ENCODE measurements around the gene TMEM45A.
"Not testable (repeated sequence)": the region's sequence is repeated elsewhere in the genome, so short reads cannot be mapped to it uniquely, and the experiment has no call there.

The TMEM45A gene

DNA sequence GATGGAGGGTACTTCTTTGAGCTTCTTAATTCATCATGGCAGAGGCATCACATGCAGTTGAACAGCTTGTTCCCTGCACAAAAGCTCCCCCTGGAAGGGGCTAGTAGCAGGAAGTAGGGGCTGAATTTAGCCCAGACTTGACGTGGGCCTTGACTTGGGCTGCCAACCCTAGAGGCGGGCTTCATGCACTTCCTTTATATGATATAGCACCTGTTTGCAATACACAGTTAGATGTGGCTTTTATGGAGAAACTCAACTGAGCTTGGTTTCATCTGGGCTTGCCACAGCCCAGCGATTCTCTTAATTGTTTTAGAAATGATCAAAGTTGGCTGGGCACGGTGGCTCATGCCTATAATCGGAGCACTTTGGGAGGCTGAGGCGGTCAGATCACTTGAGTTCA is 83.3 kb downstream of the TMEM45A start:
- DNase-seq (ENCODE audit: low read depth in 2 of 2) = no peak

DNA sequence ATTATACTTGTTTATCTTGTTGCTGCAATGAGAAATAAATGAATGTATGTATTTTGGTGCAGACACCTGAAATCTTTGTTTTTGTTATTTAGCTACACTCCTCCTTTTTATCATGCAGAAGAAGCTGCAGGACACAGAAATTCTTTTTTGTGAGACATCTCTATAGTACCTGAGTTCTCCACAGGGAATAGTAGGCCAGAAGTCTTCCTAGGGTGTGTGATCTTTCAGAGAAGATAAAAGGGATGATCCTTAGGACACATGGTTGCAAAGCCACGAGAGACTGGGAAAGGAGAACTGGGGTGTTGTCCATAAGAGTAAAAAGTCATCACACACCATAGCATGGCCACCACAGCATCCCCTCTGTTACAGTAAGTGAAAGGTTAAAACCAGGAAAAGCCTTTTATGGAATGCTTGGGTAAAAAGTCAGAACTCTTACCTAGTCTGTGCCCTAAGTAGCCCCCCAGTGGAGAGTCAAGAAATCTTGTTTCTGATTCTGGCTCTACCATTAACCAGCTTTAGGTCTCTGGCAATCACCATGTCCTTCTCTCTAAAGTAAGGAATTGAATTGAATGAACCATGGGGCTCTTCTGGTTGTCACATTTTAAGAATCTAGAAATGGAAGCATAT is 85.1 kb downstream of the TMEM45A start:
- no peak for DNase-seq (ENCODE audit: low read depth in 2 of 2)

GRCh38 chr3:100578646-100579045 is 86.2 kb downstream of the TMEM45A start:
- DNase-seq (ENCODE audit: low read depth in 2 of 2) = no peak

DNA sequence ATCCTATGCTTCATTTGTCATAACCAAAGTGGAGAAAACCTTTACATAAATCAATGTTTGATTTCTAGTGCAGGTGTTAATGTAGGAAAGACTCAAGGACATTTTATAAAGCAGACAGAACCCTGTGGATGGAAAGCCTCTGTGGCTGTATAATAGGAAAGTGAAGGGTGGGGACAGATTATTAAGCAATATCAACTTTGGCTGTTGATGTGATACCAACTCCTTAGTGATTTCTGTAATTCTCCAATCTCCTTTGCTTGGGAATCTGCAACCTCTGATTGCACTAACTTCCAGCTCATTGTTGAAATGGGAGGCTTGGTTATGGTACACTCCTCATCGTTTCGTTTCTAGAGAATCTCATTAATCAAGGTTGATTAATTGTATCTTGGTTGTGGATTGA is 87.7 kb downstream of the TMEM45A start:
- no peak for DNase-seq (ENCODE audit: low read depth in 2 of 2)

GRCh38 chr3:100581650-100582049 is 89.2 kb downstream of the TMEM45A start:
- no peak for DNase-seq (ENCODE audit: low read depth in 2 of 2)

DNA sequence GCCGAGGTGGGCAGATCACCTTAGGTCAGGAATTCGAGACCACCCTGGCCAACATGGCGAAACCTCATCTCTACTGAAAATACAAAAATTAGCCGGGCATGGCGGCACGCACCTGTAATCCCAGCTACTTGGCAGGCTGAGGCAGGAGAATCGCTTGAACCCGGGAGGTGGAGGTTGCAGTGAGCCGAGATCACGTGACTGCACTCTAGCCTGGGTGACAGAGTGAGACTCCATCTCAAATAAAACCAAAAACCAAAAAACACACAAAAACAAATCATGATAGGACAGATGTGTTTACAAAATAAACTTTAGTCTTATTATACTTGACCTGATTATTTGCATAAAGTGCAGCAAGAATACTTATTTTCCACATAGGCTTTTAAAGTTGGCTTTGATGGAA is 89.7 kb downstream of the TMEM45A start:
- DNase-seq (ENCODE audit: low read depth in 2 of 2) = not testable (repeated sequence)

GRCh38 chr3:100584101-100584660 is 91.8 kb downstream of the TMEM45A start:
- DNase-seq (ENCODE audit: low read depth in 2 of 2) = no peak

GRCh38 chr3:100586832-100587231 is 94.4 kb downstream of the TMEM45A start:
- DNase-seq (ENCODE audit: low read depth in 2 of 2) = no peak

- no peak for DNase-seq (ENCODE audit: low read depth in 2 of 2)
Observed at GRCh38 chr3:100588251-100588650, 95.8 kb downstream of the TMEM45A start.

GRCh38 chr3:100590114-100590839 is 97.9 kb downstream of the TMEM45A start:
- peak in 1 of 2 donors; percentile 26 for DNase-seq (ENCODE audit: low read depth in 2 of 2)

DNA sequence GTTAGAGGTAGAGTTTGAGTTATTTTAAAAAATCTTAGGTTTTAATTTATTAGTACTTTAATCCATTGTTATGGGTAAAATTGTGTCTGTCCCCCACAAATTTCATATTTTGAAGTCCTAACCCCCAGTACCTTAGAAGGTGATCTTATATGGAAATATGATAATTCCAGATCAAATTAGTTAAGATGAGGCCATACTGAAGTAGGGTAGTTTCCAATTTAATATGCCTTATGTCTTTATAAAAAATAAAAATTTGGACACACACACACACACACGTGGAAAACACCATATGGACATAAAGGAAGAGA is 98.4 kb downstream of the TMEM45A start:
- no peak for DNase-seq (ENCODE audit: low read depth in 2 of 2)

- no peak for DNase-seq (ENCODE audit: low read depth in 2 of 2)
Observed at GRCh38 chr3:100591411-100591810, 99.0 kb downstream of the TMEM45A start.

GRCh38 chr3:100600181-100601042 is 108.0 kb downstream of the TMEM45A start:
- DNase-seq (ENCODE audit: low read depth in 2 of 2) = no peak

DNA sequence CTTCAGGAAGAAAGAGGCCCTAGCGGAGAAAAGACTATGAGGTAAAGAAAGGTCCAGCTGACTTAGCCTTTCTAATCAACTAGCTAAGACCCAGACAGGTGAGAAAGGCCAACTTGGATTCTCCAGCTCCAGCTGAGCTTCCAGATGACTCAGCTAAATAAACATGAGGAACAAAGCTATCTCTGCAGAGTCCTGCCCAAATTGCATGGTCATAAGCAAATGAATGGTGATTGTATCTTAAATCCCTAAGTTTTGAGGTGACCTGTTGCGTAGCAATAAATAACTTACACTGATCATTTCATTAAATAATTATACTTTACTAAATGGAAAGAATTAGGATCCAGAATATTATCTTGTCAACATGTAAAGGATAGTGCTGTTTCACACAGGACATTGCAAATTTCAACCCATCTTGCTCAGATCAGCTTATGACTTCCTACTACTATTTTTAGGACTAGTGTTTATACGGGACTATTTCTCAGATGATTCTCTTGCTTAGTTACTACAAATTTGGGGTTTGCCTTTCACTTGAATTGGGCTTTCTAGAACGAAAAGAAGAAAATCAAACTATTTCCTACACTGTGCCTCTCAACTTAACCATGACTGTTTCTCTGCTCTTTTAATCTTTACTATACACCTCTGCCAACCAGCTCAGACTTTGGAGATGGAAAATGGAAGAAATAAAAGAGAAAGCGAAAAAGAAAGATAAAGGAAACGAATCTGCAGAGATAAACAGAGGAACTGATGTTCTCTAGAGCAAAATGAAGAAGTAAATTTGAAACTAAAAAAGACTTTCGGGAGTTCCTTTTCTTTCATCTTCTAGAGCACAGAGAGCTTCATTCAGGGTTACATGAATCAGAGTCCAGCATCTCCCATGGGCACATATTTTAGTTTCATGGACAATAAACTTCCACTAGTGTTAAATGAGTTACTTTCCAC is 110.4 kb downstream of the TMEM45A start:
- no peak for DNase-seq (ENCODE audit: low read depth in 2 of 2)

GRCh38 chr3:100603469-100603868 is 111.0 kb downstream of the TMEM45A start:
- DNase-seq (ENCODE audit: low read depth in 2 of 2) = no peak

- DNase-seq (ENCODE audit: low read depth in 2 of 2) = no peak
Observed at GRCh38 chr3:100605358-100605757, 112.9 kb downstream of the TMEM45A start.

DNA sequence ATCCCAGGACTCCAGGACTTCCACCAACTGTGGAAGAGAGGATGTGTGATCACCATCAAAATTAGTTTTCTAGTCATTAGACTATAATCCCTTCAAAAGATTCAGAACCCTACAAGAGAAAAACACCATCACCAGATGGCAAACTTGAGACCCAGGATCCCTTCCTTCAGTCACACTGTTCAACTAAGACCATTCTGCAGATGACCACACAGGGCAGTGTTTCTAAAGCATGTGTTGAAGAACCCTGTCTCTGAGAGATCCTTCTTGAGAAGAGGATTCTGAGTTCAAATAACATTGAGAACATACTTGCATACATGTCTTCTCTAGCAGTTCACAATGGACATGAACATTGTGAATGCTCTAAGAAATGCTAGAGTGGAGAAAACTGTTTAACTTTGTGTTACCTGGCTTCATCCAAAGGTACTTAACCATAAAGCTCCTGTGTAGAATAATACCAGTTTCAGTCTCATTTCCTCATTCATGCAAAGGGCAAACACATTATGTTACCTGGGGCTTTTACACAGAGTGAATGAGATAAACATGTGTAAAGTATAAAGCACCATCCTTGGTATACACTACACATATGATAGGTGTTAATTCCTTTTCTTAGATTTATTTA is 114.6 kb downstream of the TMEM45A start:
- no peak for DNase-seq (ENCODE audit: low read depth in 2 of 2)

GRCh38 chr3:100609305-100609704 is 116.9 kb downstream of the TMEM45A start, which contains the start of gene ADGRG7:
ADGRG7 (plus strand) TSS chr3:100609601; CDS start chr3:100609857, 256 bp downstream.
- DNase-seq (ENCODE audit: low read depth in 2 of 2) = no peak

DNA sequence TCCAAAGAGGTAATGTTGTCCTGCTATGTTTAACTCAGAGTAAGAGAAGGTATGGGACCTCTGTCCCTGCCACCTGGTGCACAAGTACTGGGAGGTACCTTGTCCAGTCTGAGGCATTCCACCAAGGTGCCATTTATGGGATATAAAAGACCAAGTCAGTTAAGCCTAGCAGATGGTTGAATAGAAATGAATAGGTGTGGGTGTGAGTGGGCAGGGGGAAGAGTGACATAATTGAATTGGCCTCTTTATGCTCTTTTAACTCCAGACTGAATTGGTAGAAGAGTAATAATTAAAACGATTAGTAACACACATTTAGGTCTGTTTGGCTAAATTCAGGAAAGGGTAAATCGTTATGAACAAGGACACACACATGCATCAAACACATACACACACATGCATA is 117.5 kb downstream of the TMEM45A start:
- no peak for DNase-seq (ENCODE audit: low read depth in 2 of 2)

DNA sequence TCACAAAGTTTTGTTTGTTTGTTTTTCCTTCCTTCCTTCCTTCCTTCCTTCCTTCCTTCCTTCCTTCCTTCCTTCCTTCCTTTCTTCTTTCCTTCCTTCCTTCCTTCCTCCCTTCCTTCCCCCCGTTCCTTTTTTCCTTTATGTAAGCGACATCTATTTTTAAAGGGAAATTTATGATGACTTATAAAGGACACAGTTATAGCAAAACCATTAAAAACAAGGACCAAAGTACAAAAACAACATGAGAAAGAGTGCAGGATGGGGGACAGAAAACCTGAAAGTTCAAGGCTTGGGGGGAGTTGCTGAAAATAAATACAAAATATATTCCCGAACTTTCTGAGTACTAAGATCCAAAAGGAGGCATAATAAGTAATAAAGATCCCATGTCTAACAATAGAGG is 118.8 kb downstream of the TMEM45A start:
- no peak for DNase-seq (ENCODE audit: low read depth in 2 of 2)

Measured in stimulated activated CD4-positive, alpha-beta T cell treated with anti-CD3 and anti-CD28 coated beads, Interleukin-1b, Interleukin-23, amount 100 ng/mL, for 1 hour (primary cell).